Epidermal melanocyte (primary cell): ENCODE measurements around the gene CDKL4.
"Not testable (repeated sequence)": the region's sequence is repeated elsewhere in the genome, so short reads cannot be mapped to it uniquely, and the experiment has no call there.

Experiments used
- DNase-seq: peaks from one replicate; pipeline ENCODE4 v3.0.0; 2011; ENCODE audit warnings: low spot score; ENCODE audit not compliant: insufficient read length

The CDKL4 gene

GRCh38 chr2:39243469-39244123 is at the start of gene CDKL4:
CDKL4 (minus strand) TSS chr2:39243970.
- DNase-seq: no peak

GRCh38 chr2:39290433-39290832 is 46.7 kb upstream of the CDKL4 start:
- no peak for DNase-seq

GRCh38 chr2:39289609-39290008 is 45.8 kb upstream of the CDKL4 start:
- no peak for DNase-seq

- no peak for DNase-seq
These were observed 39.8 kb upstream of the CDKL4 start for GRCh38 chr2:39283561-39283960.

GRCh38 chr2:39281391-39281790 is 37.6 kb upstream of the CDKL4 start:
- no peak for DNase-seq

- no peak for DNase-seq
These were observed 31.2 kb upstream of the CDKL4 start for GRCh38 chr2:39275016-39275415.

- DNase-seq: no peak
These were observed 26.2 kb upstream of the CDKL4 start for GRCh38 chr2:39269941-39270340.

GRCh38 chr2:39266916-39267434 is 23.2 kb upstream of the CDKL4 start:
- no peak for DNase-seq

- DNase-seq: no peak
These were observed 22.5 kb upstream of the CDKL4 start for GRCh38 chr2:39266139-39266805.

GRCh38 chr2:39265315-39265714 is 21.5 kb upstream of the CDKL4 start:
- DNase-seq: no peak

- DNase-seq: no peak
These were observed 21.0 kb upstream of the CDKL4 start for GRCh38 chr2:39264733-39265132.

- no peak for DNase-seq
These were observed 16.3 kb upstream of the CDKL4 start for GRCh38 chr2:39260087-39260486.

GRCh38 chr2:39256040-39256439 is 12.3 kb upstream of the CDKL4 start:
- no peak for DNase-seq

- no peak for DNase-seq
These were observed 9.2 kb upstream of the CDKL4 start for GRCh38 chr2:39252888-39253518.

- DNase-seq: no peak
These were observed 3.8 kb upstream of the CDKL4 start for GRCh38 chr2:39247512-39248043.

GRCh38 chr2:39246382-39246980 is 2.7 kb upstream of the CDKL4 start:
- DNase-seq: no peak

- not testable (repeated sequence) for DNase-seq
These were observed 1.3 kb upstream of the CDKL4 start for GRCh38 chr2:39244963-39245625.

GRCh38 chr2:39244241-39244862 is 582 bp upstream of the CDKL4 start:
- not testable (repeated sequence) for DNase-seq

GRCh38 chr2:39241588-39241987 is 2.2 kb downstream of the CDKL4 start:
- DNase-seq: no peak

GRCh38 chr2:39240758-39241157 is 3.0 kb downstream of the CDKL4 start:
- DNase-seq: no peak

- no peak for DNase-seq
These were observed 9.0 kb downstream of the CDKL4 start for GRCh38 chr2:39234754-39235153.
